GM19468 (cell line): ENCODE data around the gene PRKN.

Source experiments
- ATAC-seq: cut with Tn5 transposase; IDR thresholded peaks from one replicate; pipeline ENCODE4 v1.9.1; 2021; ENCODE audit warnings: mild to moderate bottlenecking, moderate library complexity, moderate number of reproducible peaks; ENCODE audit not compliant: unreplicated experiment; ENCODE audit errors: extremely low read depth

Gene PRKN

DNA sequence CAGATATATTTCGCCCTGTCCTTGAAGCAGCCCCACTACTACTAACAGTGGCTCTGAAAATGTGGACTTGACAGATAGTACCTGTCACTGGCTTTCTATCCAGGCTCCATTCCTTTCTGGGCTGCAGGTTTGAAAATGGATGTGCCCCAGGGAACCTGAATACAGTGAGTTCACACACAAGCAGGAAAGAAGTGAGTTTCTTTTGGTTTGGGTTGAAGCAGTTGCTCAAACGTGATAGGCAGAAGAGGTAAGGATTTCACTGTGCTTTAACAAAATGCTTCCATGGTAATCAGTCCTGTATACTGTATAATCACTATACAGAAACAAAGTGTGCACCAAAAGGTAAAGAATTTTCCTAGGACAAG, 382.9 kb downstream of the PRKN start:
- ATAC-seq = no peak

DNA sequence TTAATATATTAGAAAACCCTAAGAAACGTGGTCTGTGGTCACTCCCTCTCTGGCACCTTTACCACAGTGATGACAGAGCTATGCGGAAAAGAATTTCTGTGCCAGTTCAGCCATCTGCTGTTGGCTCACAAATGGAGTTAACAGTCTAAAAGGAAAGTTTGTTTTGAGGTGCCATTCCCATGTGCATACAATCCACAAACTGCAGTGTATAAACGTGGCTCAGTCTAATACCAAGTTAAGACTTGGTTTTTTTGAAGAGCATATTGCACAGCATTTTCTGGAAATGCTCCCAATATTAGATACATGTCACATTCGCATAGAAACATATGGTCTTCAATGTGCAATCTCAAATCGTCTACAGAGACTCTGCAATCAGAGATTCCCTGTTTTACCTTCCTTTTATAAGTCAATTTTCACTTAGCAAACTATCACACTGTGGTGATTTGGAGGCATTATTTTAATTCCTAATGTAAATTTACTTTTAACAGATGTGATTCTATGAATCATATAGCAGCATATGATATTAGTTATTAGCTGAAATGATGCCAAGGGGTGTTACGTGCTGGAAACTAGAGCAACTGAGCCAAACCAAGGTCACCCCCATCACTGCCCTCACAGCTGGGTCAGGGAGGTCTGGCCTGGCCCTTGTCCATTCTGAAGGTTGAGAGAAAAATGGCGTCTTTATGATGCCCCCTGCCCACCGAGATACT, 383.5 kb downstream of the PRKN start:
- ATAC-seq = no peak

DNA sequence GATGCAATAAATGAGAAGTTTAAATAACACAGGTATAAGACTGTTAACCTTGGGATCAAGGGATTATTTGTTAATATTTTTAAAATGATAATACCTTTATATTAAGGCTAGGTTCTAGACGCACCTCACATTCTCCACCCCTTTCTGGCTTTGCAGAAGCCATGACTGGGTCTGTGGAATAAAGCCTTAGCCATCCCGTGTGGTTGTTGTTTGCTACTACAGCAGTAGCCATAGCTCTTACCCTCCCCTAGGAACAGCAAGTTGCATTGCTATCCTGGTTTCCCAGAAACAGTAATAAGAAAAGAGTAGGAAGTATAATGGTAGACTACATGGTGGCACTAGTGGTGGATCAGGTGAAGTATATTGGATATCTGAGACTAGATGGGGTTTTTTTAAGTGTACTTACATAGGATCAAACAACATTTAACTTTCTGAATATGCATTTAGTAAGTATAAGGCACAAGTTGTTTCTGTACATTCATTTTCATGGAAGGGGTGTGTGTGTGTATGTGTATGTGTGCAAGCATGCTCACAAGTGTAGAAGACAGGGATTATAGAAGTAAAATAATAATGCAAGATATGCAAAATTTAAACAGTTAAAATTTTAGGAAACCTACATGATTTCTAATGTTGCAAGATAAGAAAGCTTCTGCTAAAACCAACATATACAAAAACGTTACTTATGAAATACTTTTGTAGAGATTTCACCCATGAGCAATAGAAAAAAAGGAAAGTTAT, 384.2 kb downstream of the PRKN start:
- ATAC-seq = no peak

DNA sequence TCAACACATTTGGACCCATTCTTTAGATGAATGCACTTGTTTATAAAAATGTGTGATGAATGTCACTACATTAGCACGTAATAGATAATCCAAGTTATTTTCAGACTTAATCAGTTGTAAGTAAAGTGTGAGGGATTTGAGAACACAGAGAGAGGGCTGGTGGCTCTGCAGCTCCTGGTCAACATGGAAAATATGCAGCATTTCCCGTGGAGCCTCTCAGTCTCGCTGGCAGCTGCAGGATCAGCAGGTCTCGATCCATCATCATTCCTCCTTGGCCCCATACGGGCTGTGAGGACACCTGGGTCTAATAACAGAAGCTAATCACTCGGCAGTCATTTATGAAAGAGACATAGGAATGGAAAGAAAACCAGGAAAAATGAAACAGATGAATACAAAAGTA, 390.2 kb downstream of the PRKN start:
- no peak for ATAC-seq

- no peak for ATAC-seq
These were observed 391.2 kb downstream of the PRKN start for GRCh38 chr6:162336359-162336758.

GRCh38 chr6:162332365-162332764, 395.2 kb downstream of the PRKN start:
- no peak for ATAC-seq

- no peak for ATAC-seq
These were observed 395.7 kb downstream of the PRKN start for GRCh38 chr6:162331911-162332310.

GRCh38 chr6:162325826-162326225, 401.7 kb downstream of the PRKN start:
- ATAC-seq = no peak

- no peak for ATAC-seq
These were observed 402.5 kb downstream of the PRKN start for GRCh38 chr6:162325051-162325450.

GRCh38 chr6:162315291-162315690, 412.3 kb downstream of the PRKN start:
- ATAC-seq = no peak

DNA sequence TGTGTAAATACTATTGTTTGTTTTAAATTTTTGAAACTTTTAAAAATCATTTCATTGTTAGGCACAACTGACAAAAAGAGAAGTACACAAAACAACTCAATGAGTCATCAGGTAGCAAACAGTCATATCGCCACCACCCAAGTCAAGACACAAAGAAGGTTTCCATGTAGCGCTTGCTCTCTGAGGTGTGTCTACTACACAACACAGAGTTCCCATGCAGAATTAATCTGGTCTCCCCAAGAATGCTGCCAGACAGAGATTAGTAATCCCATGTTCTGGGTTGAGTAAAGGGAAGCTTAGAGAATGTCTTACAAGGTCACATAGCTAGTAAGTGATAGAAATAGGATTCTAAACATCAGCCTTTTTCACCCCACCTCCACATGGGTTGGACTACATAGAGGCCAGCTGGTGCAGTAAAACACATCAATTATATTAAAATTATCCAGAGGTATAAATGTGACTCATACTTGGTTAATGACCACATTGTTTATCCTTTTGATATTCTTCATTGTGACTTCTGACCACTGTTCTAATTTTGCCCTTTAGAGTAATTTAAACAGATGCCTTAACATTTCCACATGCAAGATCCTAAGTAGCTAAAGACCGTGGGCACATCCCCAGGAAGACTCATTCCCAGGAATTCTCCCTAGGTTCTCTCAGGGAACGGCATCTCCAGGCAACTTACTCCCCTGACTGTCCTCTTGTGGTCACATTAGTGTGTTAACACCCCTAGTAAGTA, 413.5 kb downstream of the PRKN start:
- no peak for ATAC-seq

- ATAC-seq = no peak
These were observed 419.7 kb downstream of the PRKN start for GRCh38 chr6:162307865-162308264.

DNA sequence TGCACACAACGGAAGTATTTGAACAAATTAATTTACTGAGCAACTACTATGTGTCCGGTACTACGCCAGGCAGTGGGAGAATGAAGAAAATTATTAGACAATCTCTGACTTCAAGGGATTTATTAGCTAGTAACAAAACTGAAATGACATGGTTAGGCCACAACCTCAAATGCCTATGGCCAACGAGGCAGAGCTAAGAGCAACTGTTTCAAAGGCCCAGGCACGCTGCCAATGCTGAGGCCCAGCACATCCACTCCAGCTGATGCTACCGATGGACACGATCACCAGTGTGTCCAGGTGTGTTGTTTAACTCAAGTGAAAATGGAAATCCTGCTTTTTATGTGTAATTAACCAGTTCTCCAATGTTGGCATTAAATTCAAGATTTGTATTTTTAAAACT, 420.9 kb downstream of the PRKN start:
- no peak for ATAC-seq

- no peak for ATAC-seq
These were observed 426.4 kb downstream of the PRKN start for GRCh38 chr6:162301128-162301527.

DNA sequence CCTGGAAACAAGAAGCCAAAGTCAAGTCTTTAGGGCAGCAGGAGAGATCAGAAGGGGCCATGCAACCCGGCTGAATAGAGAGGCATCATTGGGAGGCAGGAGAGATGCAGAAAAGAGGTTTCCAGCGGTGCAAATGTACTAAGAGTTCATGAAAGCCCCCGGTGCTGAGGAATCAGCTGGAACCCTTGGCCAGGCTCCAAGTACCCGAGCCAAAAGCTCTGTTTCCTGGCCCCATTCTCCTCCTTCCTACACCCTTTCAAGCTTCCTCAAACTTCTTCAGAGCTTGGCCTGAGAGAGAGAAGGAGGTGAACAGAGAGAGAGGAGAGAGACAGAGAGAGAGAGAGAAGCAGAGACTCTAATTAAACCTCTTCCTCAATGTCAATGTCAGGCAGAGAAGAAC, 433.5 kb downstream of the PRKN start:
- ATAC-seq = no peak

- ATAC-seq = no peak
These were observed 434.7 kb downstream of the PRKN start for GRCh38 chr6:162292915-162293314.

DNA sequence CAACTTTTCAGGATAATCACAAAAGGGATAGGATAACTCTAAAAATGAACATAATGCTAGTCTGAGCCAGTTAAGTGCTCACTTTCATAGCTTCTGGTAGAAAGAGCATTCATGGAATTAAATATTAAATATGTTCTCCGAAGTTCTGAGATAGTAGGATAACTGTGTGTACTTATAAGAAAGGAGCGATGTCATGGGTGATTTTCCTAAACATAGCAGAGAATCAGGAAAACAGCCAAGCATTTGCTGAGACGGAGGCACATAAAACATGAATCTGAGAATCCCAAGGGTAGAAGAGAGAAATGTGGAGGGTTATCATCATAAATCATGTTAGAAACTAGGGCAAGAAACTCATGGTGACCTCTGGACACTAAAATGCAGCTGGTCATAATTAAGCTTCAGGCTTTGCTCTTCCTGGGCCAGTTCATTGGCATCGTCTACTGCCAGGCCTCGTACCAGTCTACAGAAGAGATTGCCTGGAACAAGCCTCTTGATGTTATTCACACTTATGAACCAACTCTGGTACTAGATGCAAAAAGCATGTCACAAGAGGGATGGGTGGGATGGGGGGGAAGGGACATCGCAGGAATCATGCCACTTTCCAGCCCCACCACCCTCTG, 436.6 kb downstream of the PRKN start:
- ATAC-seq = no peak

- no peak for ATAC-seq
These were observed 437.6 kb downstream of the PRKN start for GRCh38 chr6:162289972-162290371.

DNA sequence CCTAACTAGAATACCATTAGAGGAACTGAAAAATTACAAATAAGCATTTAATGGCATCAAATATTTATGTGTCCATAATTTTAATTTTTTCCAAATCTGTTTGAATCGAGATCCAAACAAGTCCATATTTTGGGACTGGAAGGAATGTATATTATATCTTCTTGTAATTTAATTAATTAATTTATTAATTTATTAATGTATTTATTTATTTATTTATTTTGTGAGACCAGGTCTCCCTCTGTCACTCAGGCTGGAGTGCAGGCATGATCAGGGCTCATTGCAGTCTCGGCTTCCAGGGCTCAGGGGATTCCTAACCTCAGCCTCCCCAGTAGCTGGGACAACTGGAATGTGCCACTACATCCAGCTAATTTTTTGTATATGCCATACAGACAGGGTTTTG, 453.6 kb downstream of the PRKN start:
- no peak for ATAC-seq

DNA sequence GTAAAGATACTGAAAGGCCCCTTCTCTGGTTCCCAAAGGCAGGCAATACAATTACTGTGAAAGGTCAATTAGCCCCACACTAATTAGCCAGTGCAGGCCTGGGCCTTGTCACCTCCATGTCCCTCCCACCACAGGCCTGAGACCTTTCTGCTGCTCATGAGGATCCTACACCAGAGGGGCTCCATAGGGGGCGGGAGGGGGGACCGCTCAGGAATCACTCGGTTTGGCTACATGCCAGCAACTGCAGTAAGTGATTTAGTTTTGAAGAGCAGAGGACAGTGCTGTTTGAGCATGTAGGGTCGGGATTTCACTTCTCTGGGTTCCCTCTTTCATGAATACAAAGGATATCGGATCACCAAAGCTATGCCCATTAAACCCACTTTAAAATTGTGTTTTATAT, 455.6 kb downstream of the PRKN start:
- ATAC-seq = no peak

- ATAC-seq = no peak
These were observed 456.6 kb downstream of the PRKN start for GRCh38 chr6:162270966-162271365.
